ENCODE measurements around the gene VIM.

Gene VIM

DNA sequence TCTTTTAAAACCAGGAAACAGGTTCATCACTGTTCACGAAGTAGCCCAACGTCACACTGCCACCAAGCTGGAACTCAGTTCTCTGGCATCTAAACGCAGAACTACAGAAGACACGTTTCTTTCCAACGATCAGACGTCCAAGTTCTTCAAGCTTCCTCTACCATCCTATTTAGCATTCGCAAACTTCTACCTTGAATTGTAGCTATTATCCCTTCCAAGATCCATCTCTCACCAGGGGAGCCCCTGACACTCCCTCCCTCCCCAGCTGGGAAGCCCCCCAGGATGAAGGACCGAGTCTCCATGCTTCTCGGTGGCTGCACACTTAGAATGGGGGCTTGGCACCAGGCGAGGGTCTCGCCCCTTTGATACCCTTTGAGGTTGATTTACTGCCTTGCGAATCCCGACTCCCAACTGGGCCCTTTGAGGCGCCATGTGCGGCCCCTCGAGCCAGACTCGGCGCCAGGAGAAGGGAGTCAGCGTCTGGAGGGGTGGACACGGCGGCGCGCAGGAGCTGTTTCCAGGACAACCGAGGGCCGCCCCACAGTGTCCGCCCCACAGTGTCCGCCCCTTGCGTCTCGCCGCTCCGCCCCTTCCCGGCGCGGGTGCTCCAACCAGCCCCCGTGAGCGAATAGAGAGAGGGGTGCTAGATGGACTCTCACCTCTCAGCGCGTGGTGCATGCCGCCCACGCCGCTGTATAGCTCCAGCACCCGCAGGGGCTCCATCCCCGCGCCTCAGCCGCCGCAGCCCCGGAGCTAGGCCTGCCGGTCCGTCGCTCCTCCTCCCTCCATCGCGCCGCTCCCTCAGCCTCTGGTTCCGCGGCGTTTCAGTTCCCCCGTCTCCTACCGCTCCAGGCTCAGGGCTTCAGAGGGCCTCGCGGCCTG lies 26.9 kb upstream of the VIM start, which contains the start of gene TRDMT1:
TRDMT1 (minus strand) TSS at position 761 of the 882 bp plus-strand sequence; CDS start at position 723, 38 bp downstream.
- TF ChIP-seq POLR2A (IDR thresholded peaks at IDR 0.05; ENCODE audit: low read depth, low read length), result peak; percentile 65
- FAIRE-seq (peak; percentile 73), DNase-seq (ENCODE audit: insufficient read length, low spot score) (peak; percentile 53)

DNA sequence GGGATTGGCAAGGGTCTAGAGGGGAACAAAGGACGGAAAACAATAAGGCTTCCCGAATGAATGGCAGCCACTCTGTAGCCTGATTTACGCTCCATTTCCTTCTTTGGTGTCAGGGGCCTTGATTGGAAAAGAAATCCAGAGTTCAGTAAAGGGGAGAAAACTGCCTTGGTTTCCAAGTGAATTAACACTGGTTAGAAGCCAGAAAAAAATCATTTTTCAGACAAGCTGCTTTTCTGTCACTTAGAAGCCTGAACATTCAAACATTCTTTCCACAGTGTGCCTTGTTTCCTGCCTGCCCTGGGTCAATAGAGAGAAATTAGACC lies 26.3 kb upstream of the VIM start:
- FAIRE-seq, result no peak

DNA sequence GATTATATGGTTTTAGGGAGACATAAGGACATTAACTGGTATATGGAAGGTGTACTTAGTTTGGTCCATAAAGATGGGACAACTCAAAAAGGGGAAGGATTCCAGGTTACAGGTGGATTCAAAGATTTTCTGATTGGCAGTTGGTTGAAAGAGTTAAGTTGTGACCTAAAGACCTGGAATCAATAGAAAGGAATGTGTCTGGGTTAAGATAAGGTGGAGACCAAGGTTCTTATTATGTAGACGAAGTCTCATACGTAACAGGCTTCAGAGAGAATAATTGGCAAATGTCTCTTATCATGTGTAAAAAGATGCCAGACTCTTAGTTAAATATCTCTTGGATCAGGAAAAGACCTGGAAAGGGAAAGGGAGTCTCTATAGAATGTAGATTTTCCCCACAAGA lies 25.5 kb upstream of the VIM start:
- FAIRE-seq, result no peak
- no peak for DNase-seq (ENCODE audit: insufficient read length, low spot score)
- no peak for TF ChIP-seq POLR2A (IDR thresholded peaks at IDR 0.05; ENCODE audit: low read depth, low read length)

More for the DNA sequence above, 26.3 kb upstream of the VIM start:
- no peak for TF ChIP-seq POLR2A (IDR thresholded peaks at IDR 0.05; ENCODE audit: low read depth, low read length)
- DNase-seq (ENCODE audit: insufficient read length, low spot score), result no peak

DNA sequence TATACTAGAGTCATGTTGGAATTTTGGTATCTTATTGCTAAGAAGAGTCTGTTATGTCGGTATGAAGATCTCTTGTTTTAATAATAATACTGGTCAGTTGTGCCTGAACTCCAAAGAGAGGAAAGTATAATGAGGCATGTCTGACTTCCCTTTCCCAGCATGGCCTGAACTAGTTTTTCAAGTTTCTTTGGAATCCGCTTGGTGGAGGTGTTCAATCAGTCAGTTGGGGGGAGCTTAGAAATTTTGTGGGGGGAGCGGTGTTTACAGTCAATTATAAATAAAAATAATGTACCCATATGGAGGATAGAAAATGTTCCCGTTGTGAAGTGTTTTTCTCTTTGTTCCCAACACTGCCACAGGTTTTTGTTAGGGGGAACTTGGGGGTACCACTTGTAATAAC lies 25.0 kb upstream of the VIM start:
- TF ChIP-seq POLR2A (IDR thresholded peaks at IDR 0.05; ENCODE audit: low read depth, low read length), result no peak
- FAIRE-seq (no peak), DNase-seq (ENCODE audit: insufficient read length, low spot score) (no peak)

DNA sequence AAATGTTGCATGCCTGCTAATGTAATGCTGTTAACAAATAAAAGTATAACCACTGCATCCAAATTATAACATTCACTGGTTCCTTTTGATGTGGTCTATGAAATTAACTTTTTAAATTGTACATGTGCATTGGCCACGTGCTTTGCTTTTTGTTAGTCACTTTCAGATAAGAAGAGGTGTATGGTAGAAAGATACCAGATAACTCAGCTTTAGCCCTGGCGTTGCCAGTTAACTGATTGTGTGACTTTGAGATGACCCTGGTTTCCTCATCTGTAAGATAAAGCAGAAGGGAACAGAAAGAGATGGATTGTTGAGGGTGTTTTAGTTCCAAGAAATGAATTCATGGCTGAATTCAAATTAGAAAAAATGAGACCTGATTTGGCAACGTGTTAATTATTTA lies 24.6 kb upstream of the VIM start:
- no peak for TF ChIP-seq POLR2A (IDR thresholded peaks at IDR 0.05; ENCODE audit: low read depth, low read length)
- DNase-seq (ENCODE audit: insufficient read length, low spot score) (no peak), FAIRE-seq (no peak)

DNA sequence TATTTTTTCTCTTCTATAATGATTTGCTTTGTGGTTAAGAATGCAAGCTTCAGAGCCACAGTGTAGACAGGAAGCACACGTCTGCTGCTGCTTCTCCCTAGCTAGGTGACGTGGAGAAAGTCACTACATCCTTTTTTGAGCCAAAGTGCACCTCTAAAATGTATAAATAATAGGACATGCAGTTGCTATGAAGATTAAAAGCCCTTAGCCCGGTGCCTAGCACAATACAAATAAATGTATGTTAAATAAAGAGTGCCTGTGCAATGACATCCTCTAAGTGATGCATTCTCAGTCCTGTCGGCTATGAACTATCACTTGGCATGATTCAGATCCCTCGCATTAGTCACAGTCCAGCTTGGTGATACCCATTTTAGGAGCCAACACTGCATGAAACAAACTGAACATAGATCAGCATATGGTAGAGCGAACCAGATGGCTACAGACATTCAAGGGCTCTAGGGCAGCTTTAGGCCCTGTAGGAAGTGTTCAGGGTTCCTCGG lies 21.8 kb upstream of the VIM start:
- TF ChIP-seq POLR2A (IDR thresholded peaks at IDR 0.05; ENCODE audit: low read depth, low read length), result no peak
- FAIRE-seq (peak; percentile 100), DNase-seq (ENCODE audit: insufficient read length, low spot score) (no peak)

DNA sequence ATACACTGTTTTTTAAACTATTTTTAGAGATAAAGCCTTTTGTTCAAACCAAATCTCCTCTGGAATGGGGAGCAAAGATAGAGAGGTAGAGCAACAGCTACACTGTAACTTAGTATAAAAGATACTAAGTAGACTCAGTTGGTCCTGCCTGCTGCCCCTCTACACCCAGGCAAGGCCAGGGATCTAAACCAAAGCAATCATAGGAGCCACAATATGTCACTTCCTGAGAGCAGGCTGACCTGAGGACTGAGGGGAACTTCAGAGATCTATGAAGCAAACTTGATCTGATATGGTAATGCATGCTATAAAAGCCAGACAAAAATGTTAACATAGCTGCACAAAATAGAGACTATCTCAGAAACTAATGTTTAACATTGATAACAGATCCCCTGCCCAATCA lies 19.6 kb upstream of the VIM start:
- DNase-seq (ENCODE audit: insufficient read length, low spot score) (no peak), FAIRE-seq (peak; percentile 38)
- no peak for TF ChIP-seq POLR2A (IDR thresholded peaks at IDR 0.05; ENCODE audit: low read depth, low read length)

DNA sequence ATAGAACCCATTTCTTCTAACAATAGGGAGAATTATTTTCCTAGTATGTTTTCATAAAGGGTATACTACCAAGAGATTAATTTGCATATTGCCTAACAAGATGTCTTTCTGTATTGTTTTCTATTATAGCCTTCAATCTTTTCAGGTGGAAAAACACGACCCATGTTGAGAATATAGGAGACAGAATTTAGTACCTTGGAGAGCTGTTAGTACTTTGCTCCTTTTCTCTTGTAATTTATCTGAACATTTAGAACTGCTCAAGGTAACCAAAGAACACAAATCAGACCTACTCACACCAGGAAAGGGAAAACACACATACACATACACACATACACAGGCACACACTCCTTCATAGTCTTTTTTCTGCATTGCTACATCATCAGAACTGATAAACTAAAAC lies 18.7 kb upstream of the VIM start:
- DNase-seq (ENCODE audit: insufficient read length, low spot score) (no peak), FAIRE-seq (peak; percentile 71)
- no peak for TF ChIP-seq POLR2A (IDR thresholded peaks at IDR 0.05; ENCODE audit: low read depth, low read length)

DNA sequence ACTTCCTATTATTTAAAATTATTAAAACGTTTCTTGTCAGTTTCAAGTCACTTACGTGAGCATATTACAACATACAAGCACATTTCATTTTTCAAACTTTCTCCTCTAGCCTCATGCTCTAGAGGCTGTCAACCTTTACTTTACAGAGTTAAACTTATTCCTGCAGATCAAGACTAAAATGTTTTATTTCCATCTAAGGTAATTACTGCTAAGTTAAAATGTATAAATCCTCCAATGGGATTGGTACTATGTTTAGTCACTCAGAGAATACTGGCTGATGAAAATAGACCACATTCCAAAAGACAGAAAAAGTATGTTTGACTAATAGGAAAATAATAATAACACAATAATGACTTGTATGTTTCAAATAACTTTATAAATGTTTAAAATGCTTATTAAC lies 18.2 kb upstream of the VIM start:
- FAIRE-seq, result no peak
- TF ChIP-seq POLR2A (IDR thresholded peaks at IDR 0.05; ENCODE audit: low read depth, low read length), result no peak
- no peak for DNase-seq (ENCODE audit: insufficient read length, low spot score)

DNA sequence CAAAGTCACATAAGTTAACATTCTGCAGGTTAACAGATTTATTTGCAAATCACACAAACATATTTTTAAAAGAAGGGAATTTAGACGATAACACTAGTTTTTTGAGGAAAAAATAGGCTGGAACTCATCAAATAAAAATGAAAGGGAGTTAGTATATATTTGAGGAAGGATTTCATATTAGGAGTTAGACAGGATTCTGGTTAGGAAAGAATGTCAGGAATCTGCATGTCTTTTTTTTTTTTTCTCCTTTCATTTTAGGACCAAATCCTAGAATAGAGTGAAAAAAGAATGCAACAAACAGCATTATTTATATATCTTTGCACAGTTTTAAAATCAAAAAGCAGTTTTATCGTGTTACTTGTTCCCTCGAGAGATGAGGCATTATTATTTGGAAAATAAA lies 17.7 kb upstream of the VIM start:
- no peak for FAIRE-seq
- TF ChIP-seq POLR2A (IDR thresholded peaks at IDR 0.05; ENCODE audit: low read depth, low read length), result no peak
- no peak for DNase-seq (ENCODE audit: insufficient read length, low spot score)

DNA sequence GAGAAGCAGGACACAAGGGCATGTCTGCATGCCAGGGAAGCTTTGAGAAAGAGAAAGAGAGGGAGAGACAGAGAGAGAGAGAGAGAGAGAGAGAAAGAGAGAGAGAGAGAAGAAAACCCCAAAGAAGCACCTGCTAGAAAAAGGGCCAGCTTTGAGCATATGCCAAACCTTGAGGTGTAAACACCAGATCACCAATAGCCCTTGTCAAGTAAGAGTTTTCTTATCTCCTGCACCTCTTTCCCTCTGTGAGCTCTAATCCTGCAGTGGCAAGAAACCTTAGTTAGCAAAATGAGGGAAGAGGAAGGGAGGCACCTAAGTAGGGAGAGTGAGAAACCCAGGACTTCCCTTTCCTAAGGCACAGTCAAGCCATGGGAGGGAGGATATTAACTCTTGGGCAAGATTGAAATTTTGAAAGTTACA lies 15.2 kb upstream of the VIM start:
- peak; percentile 90 for FAIRE-seq
- no peak for TF ChIP-seq POLR2A (IDR thresholded peaks at IDR 0.05; ENCODE audit: low read depth, low read length)
- no peak for DNase-seq (ENCODE audit: insufficient read length, low spot score)

DNA sequence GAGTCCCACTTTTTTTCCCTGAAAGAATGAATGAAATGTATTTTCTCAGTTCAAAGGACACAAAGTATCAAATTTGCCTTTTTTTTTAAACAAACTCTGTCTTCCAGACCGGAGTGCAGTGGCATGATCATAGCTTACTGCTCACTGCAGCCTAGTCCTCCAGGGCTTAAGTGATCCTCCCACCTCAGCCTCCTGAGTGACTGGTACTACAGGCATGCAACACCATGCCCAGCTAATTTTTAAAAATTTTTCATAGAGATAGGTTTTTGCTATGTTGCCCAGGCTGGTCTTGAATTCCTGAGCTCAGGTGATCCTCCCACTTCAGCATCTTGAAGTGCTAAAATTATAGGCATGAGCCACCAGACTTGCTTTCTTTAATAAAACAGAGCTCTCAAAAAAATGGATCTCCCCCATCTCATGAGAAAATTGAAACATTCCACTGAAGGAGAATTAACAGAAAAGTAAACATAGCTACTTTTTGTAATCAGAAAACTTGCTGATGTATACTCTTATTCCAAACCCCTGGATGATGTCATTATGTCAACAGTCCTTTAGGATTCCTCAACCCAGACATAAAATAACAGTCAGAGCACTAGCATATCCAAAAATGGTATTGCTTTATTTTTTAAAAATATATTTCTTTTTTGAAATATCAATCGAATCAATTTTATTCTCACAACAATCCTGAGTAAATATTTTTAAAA lies 14.2 kb upstream of the VIM start:
- FAIRE-seq (peak; percentile 90), DNase-seq (ENCODE audit: insufficient read length, low spot score) (no peak)
- TF ChIP-seq POLR2A (IDR thresholded peaks at IDR 0.05; ENCODE audit: low read depth, low read length), result no peak

DNA sequence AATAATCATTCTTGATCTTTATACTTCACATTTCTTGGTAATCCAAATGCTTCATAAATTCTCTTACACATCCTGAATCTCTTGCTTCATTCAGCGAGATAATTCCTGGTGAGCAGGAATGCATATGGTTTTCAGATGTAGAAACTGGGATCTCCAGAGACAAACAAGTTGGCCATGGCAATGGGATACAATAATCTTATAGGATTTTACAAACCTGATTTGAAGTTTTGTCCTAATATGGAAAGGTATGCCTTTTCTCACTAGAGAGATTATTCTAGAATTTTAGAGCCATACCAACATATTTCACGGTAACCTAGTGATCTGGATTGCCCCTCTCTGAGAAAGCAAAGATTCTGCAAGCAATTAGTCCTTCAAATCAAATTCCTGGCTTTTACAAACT lies 13.5 kb upstream of the VIM start:
- FAIRE-seq, result peak; percentile 67
- TF ChIP-seq POLR2A (IDR thresholded peaks at IDR 0.05; ENCODE audit: low read depth, low read length), result no peak
- no peak for DNase-seq (ENCODE audit: insufficient read length, low spot score)

DNA sequence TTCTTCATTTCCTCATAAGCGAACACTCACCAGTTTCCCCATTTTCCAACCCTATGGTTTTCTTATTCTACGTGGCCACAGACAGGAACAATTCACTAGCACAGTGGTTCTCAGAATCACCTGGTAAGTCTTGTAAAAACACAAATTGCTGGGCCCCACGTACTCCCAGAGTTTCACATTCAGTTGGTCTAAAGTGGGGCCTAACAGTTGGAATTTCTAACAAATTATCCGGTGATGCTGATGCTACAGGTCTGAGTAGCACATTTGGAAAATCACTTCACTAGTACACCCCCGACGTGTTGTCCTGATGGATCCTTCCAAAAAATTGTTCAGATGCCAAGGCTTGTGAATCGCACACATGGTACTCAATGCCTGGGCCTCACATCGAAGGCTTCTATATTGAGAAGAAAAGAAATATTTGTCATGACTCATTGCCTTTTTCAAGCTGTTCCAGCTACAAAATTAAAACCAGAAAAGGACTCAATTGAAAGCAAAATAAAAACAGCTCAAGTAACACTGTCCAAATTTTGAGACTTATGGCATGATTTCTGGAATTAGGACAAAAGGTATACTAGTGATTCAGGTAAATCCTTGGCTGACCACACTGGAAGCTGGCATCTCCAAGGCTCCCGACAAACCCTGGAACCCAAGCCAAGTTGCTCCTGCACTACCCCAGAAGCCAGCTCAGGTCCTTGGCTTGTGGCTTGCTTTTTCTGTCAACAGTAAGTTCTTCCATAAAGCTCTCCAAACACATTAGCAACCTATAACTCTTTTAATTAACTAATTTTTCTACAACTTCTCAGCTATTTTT lies 12.9 kb upstream of the VIM start:
- peak; percentile 99 for FAIRE-seq

More for the DNA sequence above, 12.9 kb upstream of the VIM start:
- no peak for DNase-seq (ENCODE audit: insufficient read length, low spot score)
- no peak for TF ChIP-seq POLR2A (IDR thresholded peaks at IDR 0.05; ENCODE audit: low read depth, low read length)

Data from H54 (cell line).